ENCODE data around the gene MAP1B. TPM values are rescaled to one million over a fixed set of nuclear protein-coding genes. Genes with fewer than 3 reads are reported as not detected.

MAP1B gene
- total RNA-seq, 1 experiment from 2014 or later = 34.6 TPM

GRCh38 chr5:72191404-72191803 lies 84.1 kb downstream of the MAP1B start:
- CTCF ChIA-PET = no interaction called here
- Mint-ChIP-seq H3K4me3 (ENCODE audit: low read depth, unreplicated experiment) (no peak overlapping the region), H3K4me1 (ENCODE audit: low read depth, unreplicated experiment) (no peaks in the 10 kb centered on the region), H3K27me3 (ENCODE audit: unreplicated experiment) (no peaks in the 10 kb centered on the region), H3K27ac (ENCODE audit: unreplicated experiment) (no peak overlapping the region), H3K36me3 (ENCODE audit: insufficient read depth, unreplicated experiment) (peaks cover 4% of the 10 kb centered on the region), H3K9me3 (ENCODE audit: low read depth, unreplicated experiment) (peaks cover 10% of the 10 kb centered on the region)
- no peak for TF ChIP-seq CTCF (IDR thresholded peaks at IDR 0.05; ENCODE audit: unreplicated experiment)
- DNase-seq = no peak
- BruUV-seq (replicated peaks) = no TSS peak
- intact Hi-C loops (cut with micrococcal nuclease; ENCODE audit: unreplicated experiment) = no loop called here

DNA sequence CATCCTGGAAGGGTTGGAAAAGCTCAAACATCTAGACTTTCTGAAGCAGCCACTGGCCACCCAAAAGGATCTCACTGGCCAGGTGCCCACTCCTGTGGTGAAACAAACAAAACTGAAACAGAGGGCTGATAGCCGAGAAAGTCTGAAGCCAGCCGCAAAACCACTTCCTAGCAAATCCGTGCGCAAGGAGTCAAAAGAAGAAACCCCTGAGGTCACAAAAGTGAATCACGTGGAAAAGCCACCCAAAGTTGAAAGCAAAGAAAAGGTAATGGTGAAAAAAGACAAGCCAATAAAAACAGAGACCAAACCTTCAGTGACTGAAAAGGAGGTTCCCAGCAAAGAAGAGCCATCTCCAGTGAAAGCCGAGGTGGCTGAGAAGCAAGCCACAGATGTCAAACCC lies 87.6 kb downstream of the MAP1B start:
- H3K27ac Mint-ChIP-seq (ENCODE audit: unreplicated experiment) = no peak overlapping the region
- intact Hi-C loops (cut with micrococcal nuclease; ENCODE audit: unreplicated experiment) = no loop called here
- H3K27me3 Mint-ChIP-seq (ENCODE audit: unreplicated experiment) = no peaks in the 10 kb centered on the region
- no peak for TF ChIP-seq CTCF (IDR thresholded peaks at IDR 0.05; ENCODE audit: unreplicated experiment)
- CTCF ChIA-PET = no interaction called here
- no TSS peak for BruUV-seq (replicated peaks)
- H3K4me3 Mint-ChIP-seq (ENCODE audit: low read depth, unreplicated experiment) = no peak overlapping the region
- peaks cover 10% of the 10 kb centered on the region for H3K9me3 Mint-ChIP-seq (ENCODE audit: low read depth, unreplicated experiment)
- DNase-seq = no peak
- H3K4me1 Mint-ChIP-seq (ENCODE audit: low read depth, unreplicated experiment) = no peaks in the 10 kb centered on the region
- H3K36me3 Mint-ChIP-seq (ENCODE audit: insufficient read depth, unreplicated experiment) = no peaks in the 10 kb centered on the region

DNA sequence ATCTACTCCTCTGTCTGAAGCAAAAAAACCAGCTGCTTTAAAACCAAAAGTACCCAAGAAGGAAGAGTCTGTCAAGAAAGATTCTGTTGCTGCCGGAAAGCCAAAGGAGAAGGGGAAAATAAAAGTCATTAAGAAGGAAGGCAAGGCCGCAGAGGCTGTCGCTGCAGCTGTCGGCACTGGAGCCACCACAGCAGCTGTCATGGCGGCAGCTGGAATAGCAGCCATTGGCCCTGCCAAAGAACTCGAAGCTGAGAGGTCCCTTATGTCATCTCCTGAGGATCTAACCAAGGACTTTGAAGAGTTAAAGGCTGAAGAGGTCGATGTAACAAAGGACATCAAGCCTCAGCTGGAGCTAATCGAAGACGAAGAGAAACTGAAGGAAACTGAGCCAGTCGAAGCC lies 88.3 kb downstream of the MAP1B start:
- intact Hi-C loops (cut with micrococcal nuclease; ENCODE audit: unreplicated experiment) = no loop called here
- DNase-seq = no peak
- Mint-ChIP-seq H3K27me3 (ENCODE audit: unreplicated experiment) (no peaks in the 10 kb centered on the region), H3K4me3 (ENCODE audit: low read depth, unreplicated experiment) (no peak overlapping the region), H3K27ac (ENCODE audit: unreplicated experiment) (no peak overlapping the region), H3K36me3 (ENCODE audit: insufficient read depth, unreplicated experiment) (no peaks in the 10 kb centered on the region), H3K9me3 (ENCODE audit: low read depth, unreplicated experiment) (peaks cover 10% of the 10 kb centered on the region), H3K4me1 (ENCODE audit: low read depth, unreplicated experiment) (no peaks in the 10 kb centered on the region)
- BruUV-seq (replicated peaks) = no TSS peak
- CTCF ChIA-PET = no interaction called here
- TF ChIP-seq CTCF (IDR thresholded peaks at IDR 0.05; ENCODE audit: unreplicated experiment) = no peak

DNA sequence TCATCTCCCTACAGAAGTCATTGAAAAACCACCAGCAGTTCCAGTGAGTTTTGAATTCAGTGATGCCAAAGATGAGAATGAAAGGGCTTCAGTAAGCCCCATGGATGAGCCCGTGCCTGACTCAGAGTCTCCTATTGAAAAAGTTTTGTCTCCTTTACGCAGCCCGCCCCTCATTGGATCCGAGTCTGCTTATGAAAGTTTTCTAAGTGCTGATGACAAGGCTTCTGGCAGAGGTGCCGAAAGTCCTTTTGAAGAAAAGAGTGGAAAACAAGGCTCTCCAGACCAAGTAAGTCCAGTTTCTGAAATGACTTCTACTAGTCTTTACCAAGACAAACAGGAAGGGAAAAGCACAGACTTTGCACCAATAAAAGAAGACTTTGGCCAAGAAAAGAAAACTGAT lies 90.1 kb downstream of the MAP1B start:
- Mint-ChIP-seq H3K36me3 (ENCODE audit: insufficient read depth, unreplicated experiment) (no peaks in the 10 kb centered on the region), H3K27ac (ENCODE audit: unreplicated experiment) (no peak overlapping the region), H3K4me3 (ENCODE audit: low read depth, unreplicated experiment) (no peak overlapping the region), H3K27me3 (ENCODE audit: unreplicated experiment) (no peaks in the 10 kb centered on the region), H3K4me1 (ENCODE audit: low read depth, unreplicated experiment) (no peaks in the 10 kb centered on the region), H3K9me3 (ENCODE audit: low read depth, unreplicated experiment) (peaks cover 10% of the 10 kb centered on the region)
- CTCF ChIA-PET = no interaction called here
- BruUV-seq (replicated peaks) = no TSS peak
- intact Hi-C loops (cut with micrococcal nuclease; ENCODE audit: unreplicated experiment) = no loop called here
- DNase-seq = no peak
- no peak for TF ChIP-seq CTCF (IDR thresholded peaks at IDR 0.05; ENCODE audit: unreplicated experiment)

GRCh38 chr5:72199681-72200080 lies 92.4 kb downstream of the MAP1B start:
- no peak for TF ChIP-seq CTCF (IDR thresholded peaks at IDR 0.05; ENCODE audit: unreplicated experiment)
- Mint-ChIP-seq H3K9me3 (ENCODE audit: low read depth, unreplicated experiment) (peaks cover 10% of the 10 kb centered on the region), H3K27ac (ENCODE audit: unreplicated experiment) (no peak overlapping the region), H3K4me1 (ENCODE audit: low read depth, unreplicated experiment) (no peaks in the 10 kb centered on the region), H3K4me3 (ENCODE audit: low read depth, unreplicated experiment) (no peak overlapping the region), H3K36me3 (ENCODE audit: insufficient read depth, unreplicated experiment) (no peaks in the 10 kb centered on the region), H3K27me3 (ENCODE audit: unreplicated experiment) (no peaks in the 10 kb centered on the region)
- intact Hi-C loops (cut with micrococcal nuclease; ENCODE audit: unreplicated experiment) = no loop called here
- no peak for DNase-seq
- CTCF ChIA-PET = no interaction called here
- BruUV-seq (replicated peaks) = no TSS peak

Measured in Calu3 (cell line).